Measurements from ENCODE around the gene CHD2. TPM values are rescaled to one million over a fixed set of nuclear protein-coding genes. Genes with fewer than 3 reads are reported as not detected.

CHD2 gene
- total RNA-seq, 1 donor from 2014 or later = 54.2 TPM

GRCh38 chr15:93049914-93050578, 149.9 kb downstream of the CHD2 start:
- H3K4me3 ChIP-seq (ENCODE audit: low read depth, low read length) = no peak overlapping the region
- no peaks in the 10 kb centered on the region for H3K27me3 ChIP-seq (ENCODE audit: control insufficient read depth, insufficient read depth, low read length)
- no peak for DNase-seq (ENCODE audit: low read depth)
- no peak for TF ChIP-seq CTCF (IDR thresholded peaks at IDR 0.05; ENCODE audit: insufficient read depth, low read length, poor library complexity, severe bottlenecking)
- no peaks in the 10 kb centered on the region for H3K36me3 ChIP-seq (ENCODE audit: control insufficient read depth, insufficient read depth, low read length)

GRCh38 chr15:93050648-93051047, 150.5 kb downstream of the CHD2 start:
- no peak for TF ChIP-seq CTCF (IDR thresholded peaks at IDR 0.05; ENCODE audit: insufficient read depth, low read length, poor library complexity, severe bottlenecking)
- H3K36me3 ChIP-seq (ENCODE audit: control insufficient read depth, insufficient read depth, low read length) = no peaks in the 10 kb centered on the region
- H3K4me3 ChIP-seq (ENCODE audit: low read depth, low read length) = no peak overlapping the region
- no peak for DNase-seq (ENCODE audit: low read depth)
- H3K27me3 ChIP-seq (ENCODE audit: control insufficient read depth, insufficient read depth, low read length) = no peaks in the 10 kb centered on the region

- no peak overlapping the region for H3K4me3 ChIP-seq (ENCODE audit: low read depth, low read length)
- no peak for DNase-seq (ENCODE audit: low read depth)
- TF ChIP-seq CTCF (IDR thresholded peaks at IDR 0.05; ENCODE audit: insufficient read depth, low read length, poor library complexity, severe bottlenecking) = no peak
- H3K27me3 ChIP-seq (ENCODE audit: control insufficient read depth, insufficient read depth, low read length) = peaks cover 3% of the 10 kb centered on the region
- H3K36me3 ChIP-seq (ENCODE audit: control insufficient read depth, insufficient read depth, low read length) = no peaks in the 10 kb centered on the region
Observed at GRCh38 chr15:93051236-93052089, 151.3 kb downstream of the CHD2 start.

- H3K27me3 ChIP-seq (ENCODE audit: control insufficient read depth, insufficient read depth, low read length) = peaks cover 3% of the 10 kb centered on the region
- H3K36me3 ChIP-seq (ENCODE audit: control insufficient read depth, insufficient read depth, low read length) = no peaks in the 10 kb centered on the region
- TF ChIP-seq CTCF (IDR thresholded peaks at IDR 0.05; ENCODE audit: insufficient read depth, low read length, poor library complexity, severe bottlenecking) = peak; percentile 2
- no peak overlapping the region for H3K4me3 ChIP-seq (ENCODE audit: low read depth, low read length)
- DNase-seq (ENCODE audit: low read depth) = no peak
Observed at GRCh38 chr15:93052090-93052879, 152.2 kb downstream of the CHD2 start.

GRCh38 chr15:93055211-93055610, 155.1 kb downstream of the CHD2 start:
- no peak for DNase-seq (ENCODE audit: low read depth)
- Histone ChIP-seq H3K36me3 (ENCODE audit: control insufficient read depth, insufficient read depth, low read length) (no peaks in the 10 kb centered on the region), H3K4me3 (ENCODE audit: low read depth, low read length) (no peak overlapping the region), H3K27me3 (ENCODE audit: control insufficient read depth, insufficient read depth, low read length) (peaks cover 12% of the 10 kb centered on the region)
- no peak for TF ChIP-seq CTCF (IDR thresholded peaks at IDR 0.05; ENCODE audit: insufficient read depth, low read length, poor library complexity, severe bottlenecking)

All from kidney epithelial cell (primary cell).